Tibial artery (tissue), 4 donors: ENCODE measurements around the gene ALKBH5.

Source experiments
- DNase-seq, 2 donors: peaks; one replicate each; pipeline ENCODE4 v3.0.0-alpha.2; 2019
- H3K27ac ChIP-seq, 2 donors: fragments of 200-600 bp; sonication (generic) in 1 of 2; 1 replicate in 1 of 2; 2 replicates in 1 of 2; pipeline ENCODE4 v1.5.1; 2018 to 2019; ENCODE audit warnings: mild to moderate bottlenecking in 1 of 2
- H3K27me3 ChIP-seq, 2 donors: fragments of 200-600 bp; sonication (generic) in 1 of 2; one replicate each; pipeline versions ENCODE4 v1.5.1 to v1.6.0; 2016 to 2019
- H3K36me3 ChIP-seq, 3 donors: fragments of 200-600 bp; sonication (generic) in 2 of 3; one replicate each; pipeline ENCODE4 v1.5.1; 2016 to 2019; ENCODE audit warnings: mild to moderate bottlenecking in 2 of 3
- H3K4me1 ChIP-seq, 4 donors: fragments of 200-600 bp; sonication (generic) in 2 of 4; 1 replicate in 3 of 4; 2 replicates in 1 of 4; pipeline ENCODE4 v1.5.1; 2016 to 2019
- H3K4me3 ChIP-seq, 2 donors: fragments of 200-600 bp; sonication (generic) in 1 of 2; 1 replicate in 1 of 2; 2 replicates in 1 of 2; pipeline ENCODE4 v1.5.1; 2018 to 2019; ENCODE audit warnings: mild to moderate bottlenecking in 2 of 2
- H3K9me3 ChIP-seq, 3 donors: fragments of 200-600 bp; sonication (generic) in 1 of 3; one replicate each; pipeline ENCODE4 v1.5.1; 2016 to 2019
- CTCF ChIP-seq, 2 experiments: fragments of 200-600 bp in 1 of 2; fragments of 450-650 bp in 1 of 2; IDR thresholded peaks; one replicate each; pipeline ENCODE4 v1.5.1; 2017 to 2019; ENCODE audit warnings: antibody characterized with exemption in 2 of 2, mild to moderate bottlenecking in 1 of 2, moderate library complexity in 1 of 2
- intact Hi-C: fragments of 100-400 bp; cut with DNase I; formaldehyde crosslinking; loops from one replicate; pipeline ENCODE4 v1.15.0; 2023; ENCODE audit warnings: low total_unique reads

The ALKBH5 gene

GRCh38 chr17:18191967-18192366 lies 8.3 kb downstream of the ALKBH5 start:
- Histone ChIP-seq H3K36me3 (peaks cover 18 to 47% (median 26%) of the 10 kb centered on the region in 3 donors), H3K27ac (no peak overlapping the region), H3K9me3 (no peaks in the 10 kb centered on the region), H3K27me3 (no peaks in the 10 kb centered on the region), H3K4me1 (peaks cover 0 to 82% (median 66%) of the 10 kb centered on the region in 4 donors), H3K4me3 (no peak overlapping the region)
- TF ChIP-seq CTCF (IDR thresholded peaks at IDR 0.05), result peak in 1 of 2 experiments; percentile 21
- intact Hi-C loops, result no loop called here
- no peak for DNase-seq

- H3K27ac ChIP-seq, result no peak overlapping the region
- intact Hi-C loops, result no loop called here
- TF ChIP-seq CTCF (IDR thresholded peaks at IDR 0.05), result no peak
Measured at GRCh38 chr17:18194394-18194793, 10.8 kb downstream of the ALKBH5 start.

GRCh38 chr17:18194804-18195203 lies 11.2 kb downstream of the ALKBH5 start:
- Histone ChIP-seq H3K27ac (no peak overlapping the region), H3K27me3 (no peaks in the 10 kb centered on the region), H3K4me1 (peaks cover 0 to 81% (median 53%) of the 10 kb centered on the region in 4 donors), H3K9me3 (no peaks in the 10 kb centered on the region), H3K36me3 (peaks cover 33 to 61% (median 41%) of the 10 kb centered on the region in 3 donors), H3K4me3 (no peak overlapping the region)
- intact Hi-C loops, result no loop called here
- DNase-seq, result no peak
- no peak for TF ChIP-seq CTCF (IDR thresholded peaks at IDR 0.05)

More at GRCh38 chr17:18194394-18194793, 10.8 kb downstream of the ALKBH5 start:
- no peaks in the 10 kb centered on the region for H3K27me3 ChIP-seq
- peaks cover 33 to 60% (median 41%) of the 10 kb centered on the region in 3 donors for H3K36me3 ChIP-seq
- peaks cover 0 to 81% (median 57%) of the 10 kb centered on the region in 4 donors for H3K4me1 ChIP-seq
- no peak for DNase-seq
- no peak overlapping the region for H3K4me3 ChIP-seq
- H3K9me3 ChIP-seq, result no peaks in the 10 kb centered on the region

GRCh38 chr17:18195246-18195645 lies 11.6 kb downstream of the ALKBH5 start:
- no peak overlapping the region for H3K4me3 ChIP-seq
- intact Hi-C loops, result no loop called here
- no peaks in the 10 kb centered on the region for H3K27me3 ChIP-seq
- H3K4me1 ChIP-seq, result peaks cover 0 to 81% (median 50%) of the 10 kb centered on the region in 4 donors
- TF ChIP-seq CTCF (IDR thresholded peaks at IDR 0.05), result no peak
- peaks cover 33 to 60% (median 41%) of the 10 kb centered on the region in 3 donors for H3K36me3 ChIP-seq
- DNase-seq, result no peak
- H3K27ac ChIP-seq, result no peak overlapping the region
- H3K9me3 ChIP-seq, result no peaks in the 10 kb centered on the region

- Histone ChIP-seq H3K4me3 (no peak overlapping the region), H3K27ac (no peak overlapping the region), H3K4me1 (peaks cover 0 to 62% (median 33%) of the 10 kb centered on the region in 4 donors), H3K36me3 (peaks cover 33 to 78% (median 41%) of the 10 kb centered on the region in 3 donors), H3K9me3 (no peaks in the 10 kb centered on the region), H3K27me3 (no peaks in the 10 kb centered on the region)
- intact Hi-C loops, result no loop called here
- no peak for DNase-seq
- no peak for TF ChIP-seq CTCF (IDR thresholded peaks at IDR 0.05)
Measured at GRCh38 chr17:18197535-18198194, 14.0 kb downstream of the ALKBH5 start.
